Calu3 (cell line): ENCODE measurements around the gene MSGN1. TPM values are rescaled to one million over a fixed set of nuclear protein-coding genes. Genes with fewer than 3 reads are reported as not detected.

Experiments used
- BruUV-seq: library from RNA; stranded (reverse); fragments of 400-500 nt; replicated peaks from 2 replicates; lab custom pipeline; 2021; lab: Mats Ljungman, UMichigan
- CTCF ChIA-PET: fragments of 300-600 bp; sonication (Branson Sonifier 250); formaldehyde crosslinking; loops from one replicate; lab custom pipeline; 2022; ENCODE audit warnings: antibody characterized with exemption; lab: Charles Lee
- DNase-seq: peaks from one replicate; pipeline ENCODE4 v3.0.0; 2022
- H3K27ac Mint-ChIP-seq: one replicate; pipeline ENCODE4 v1.8.0; 2022; ENCODE audit warnings: mixed read lengths; ENCODE audit not compliant: unreplicated experiment
- H3K27me3 Mint-ChIP-seq: one replicate; pipeline ENCODE4 v1.8.0; 2022; ENCODE audit warnings: mixed read lengths; ENCODE audit not compliant: unreplicated experiment
- H3K36me3 Mint-ChIP-seq: one replicate; pipeline ENCODE4 v1.8.0; 2022; ENCODE audit warnings: mild to moderate bottlenecking, moderate library complexity, mixed read lengths; ENCODE audit not compliant: insufficient read depth, unreplicated experiment
- H3K4me1 Mint-ChIP-seq: one replicate; pipeline ENCODE4 v1.8.0; 2022; ENCODE audit warnings: mild to moderate bottlenecking, low read depth, mixed read lengths; ENCODE audit not compliant: unreplicated experiment
- H3K4me3 Mint-ChIP-seq: one replicate; pipeline ENCODE4 v1.8.0; 2022; ENCODE audit warnings: mild to moderate bottlenecking, low read depth, moderate library complexity, mixed read lengths; ENCODE audit not compliant: unreplicated experiment
- H3K9me3 Mint-ChIP-seq: one replicate; pipeline ENCODE4 v1.8.0; 2022; ENCODE audit warnings: low read depth, mixed read lengths; ENCODE audit not compliant: unreplicated experiment
- CTCF ChIP-seq: fragments of 200-600 bp; IDR thresholded peaks from one replicate; pipeline ENCODE4 v1.8.0; 2022; ENCODE audit warnings: antibody characterized with exemption; ENCODE audit not compliant: unreplicated experiment
- intact Hi-C: fragments of 100-400 bp; cut with micrococcal nuclease; formaldehyde crosslinking; loops from one replicate; pipeline ENCODE4 v1.10.0; 2022; ENCODE audit not compliant: unreplicated experiment
- total RNA-seq: library from RNA; stranded (reverse); gene quantifications from 2 replicates; pipeline ENCODE4 v1.2.3, GENCODE V29; 2022

MSGN1 gene
- total RNA-seq, 1 experiment from 2014 or later = not detected

GRCh38 chr2:17805166-17805565, 11.1 kb upstream of the MSGN1 start:
- no peak for DNase-seq
- BruUV-seq = no TSS peak
- intact Hi-C loops = no loop called here
- Mint-ChIP-seq H3K36me3 (no peaks in the 10 kb centered on the region), H3K27ac (no peak overlapping the region), H3K9me3 (no peaks in the 10 kb centered on the region), H3K4me1 (no peaks in the 10 kb centered on the region), H3K27me3 (peaks cover 8% of the 10 kb centered on the region), H3K4me3 (no peak overlapping the region)
- CTCF ChIA-PET = interaction anchor here (0.7 kb wide), 1 partner anchor 92 kb away, joined by 7 read pairs; no protein-coding TSS in a partner anchor
- no peak for TF ChIP-seq CTCF

GRCh38 chr2:17805717-17806363, 10.4 kb upstream of the MSGN1 start:
- H3K9me3 Mint-ChIP-seq = no peaks in the 10 kb centered on the region
- H3K4me3 Mint-ChIP-seq = no peak overlapping the region
- DNase-seq = no peak
- CTCF ChIA-PET = interaction anchor here (0.7 kb wide), 1 partner anchor 92 kb away, joined by 7 read pairs; no protein-coding TSS in a partner anchor
- TF ChIP-seq CTCF = no peak
- no TSS peak for BruUV-seq
- H3K4me1 Mint-ChIP-seq = no peaks in the 10 kb centered on the region
- peaks cover 8% of the 10 kb centered on the region for H3K27me3 Mint-ChIP-seq
- no peaks in the 10 kb centered on the region for H3K36me3 Mint-ChIP-seq
- H3K27ac Mint-ChIP-seq = no peak overlapping the region
- intact Hi-C loops = no loop called here

GRCh38 chr2:17813010-17813741, 3.1 kb upstream of the MSGN1 start:
- Mint-ChIP-seq H3K4me1 (no peaks in the 10 kb centered on the region), H3K4me3 (no peak overlapping the region), H3K27me3 (peaks cover 21% of the 10 kb centered on the region), H3K27ac (no peak overlapping the region), H3K9me3 (no peaks in the 10 kb centered on the region), H3K36me3 (no peaks in the 10 kb centered on the region)
- CTCF ChIA-PET = interaction anchor here (0.7 kb wide), 1 partner anchor 52 kb away, joined by 3 read pairs; no protein-coding TSS in a partner anchor
- no TSS peak for BruUV-seq
- no peak for DNase-seq
- intact Hi-C loops = no loop called here
- TF ChIP-seq CTCF = no peak

GRCh38 chr2:17813742-17814473, 2.4 kb upstream of the MSGN1 start:
- no TSS peak for BruUV-seq
- intact Hi-C loops = no loop called here
- CTCF ChIA-PET = interaction anchor here (0.7 kb wide), 1 partner anchor 52 kb away, joined by 3 read pairs; no protein-coding TSS in a partner anchor
- DNase-seq = no peak
- no peaks in the 10 kb centered on the region for H3K36me3 Mint-ChIP-seq
- H3K9me3 Mint-ChIP-seq = no peaks in the 10 kb centered on the region
- peaks cover 18% of the 10 kb centered on the region for H3K27me3 Mint-ChIP-seq
- H3K4me1 Mint-ChIP-seq = no peaks in the 10 kb centered on the region
- H3K27ac Mint-ChIP-seq = no peak overlapping the region
- H3K4me3 Mint-ChIP-seq = no peak overlapping the region
- TF ChIP-seq CTCF = no peak
